ENCODE data around the gene MYZAP.

DNA sequence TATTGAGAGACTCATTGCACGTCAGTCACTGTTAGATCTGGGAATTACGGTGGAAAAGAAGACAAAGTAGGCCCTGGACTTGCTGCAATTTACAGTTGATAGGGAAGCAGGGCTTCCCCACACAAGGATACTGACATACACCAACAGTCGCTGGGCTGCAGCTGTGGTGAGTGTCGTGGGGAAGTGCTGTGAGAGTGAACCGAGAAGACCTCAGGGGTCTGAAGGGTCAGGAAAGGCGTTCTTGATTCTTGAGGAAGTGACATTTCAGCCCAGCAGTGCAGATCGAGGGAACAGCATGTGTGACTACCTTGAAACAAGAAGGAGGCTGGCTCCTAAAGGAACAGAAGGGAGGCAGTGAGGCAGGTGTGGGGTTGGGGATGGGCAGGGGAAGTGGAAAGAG is 22.5 kb downstream of the MYZAP start:
- TF ChIP-seq, protein P1, sequence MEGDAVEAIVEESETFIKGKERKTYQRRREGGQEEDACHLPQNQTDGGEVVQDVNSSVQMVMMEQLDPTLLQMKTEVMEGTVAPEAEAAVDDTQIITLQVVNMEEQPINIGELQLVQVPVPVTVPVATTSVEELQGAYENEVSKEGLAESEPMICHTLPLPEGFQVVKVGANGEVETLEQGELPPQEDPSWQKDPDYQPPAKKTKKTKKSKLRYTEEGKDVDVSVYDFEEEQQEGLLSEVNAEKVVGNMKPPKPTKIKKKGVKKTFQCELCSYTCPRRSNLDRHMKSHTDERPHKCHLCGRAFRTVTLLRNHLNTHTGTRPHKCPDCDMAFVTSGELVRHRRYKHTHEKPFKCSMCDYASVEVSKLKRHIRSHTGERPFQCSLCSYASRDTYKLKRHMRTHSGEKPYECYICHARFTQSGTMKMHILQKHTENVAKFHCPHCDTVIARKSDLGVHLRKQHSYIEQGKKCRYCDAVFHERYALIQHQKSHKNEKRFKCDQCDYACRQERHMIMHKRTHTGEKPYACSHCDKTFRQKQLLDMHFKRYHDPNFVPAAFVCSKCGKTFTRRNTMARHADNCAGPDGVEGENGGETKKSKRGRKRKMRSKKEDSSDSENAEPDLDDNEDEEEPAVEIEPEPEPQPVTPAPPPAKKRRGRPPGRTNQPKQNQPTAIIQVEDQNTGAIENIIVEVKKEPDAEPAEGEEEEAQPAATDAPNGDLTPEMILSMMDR (IDR thresholded peaks at IDR 0.05), result no peak
- no peak for TF ChIP-seq POLR2A (IDR thresholded peaks at IDR 0.05)
